Measurements from ENCODE around the gene PTGFR. TPM values are rescaled to one million over a fixed set of nuclear protein-coding genes. Genes with fewer than 3 reads are reported as not detected.

Gene PTGFR
- total RNA-seq (1 to 10 TPM in 3 of 9 donors, under 1 TPM in 6; 0.16 to 3.6 (median 0.39) TPM), polyA plus RNA-seq (under 1 TPM; 0.15 to 0.30 TPM)
- long read RNA-seq, donor 1, full-length matches to known transcripts = 1 of 1 reads
- long read RNA-seq, donor 1, partial matches to known transcripts = 0 of 1 reads
- long read RNA-seq, donor 1, other reads (novel, unspliced or antisense) = 0 of 1 reads
- long read RNA-seq, donor 2 = 0 reads
- long read RNA-seq, donor 3 = 0 reads

GRCh38 chr1:78490861-78491450 is at the start of gene PTGFR:
Gene PTGFR, plus strand, starts transcription at chr1:78490974. Its CDS starts 1,770 bp downstream, at chr1:78492744.
- WGBS, 4 donors = 0 to 2% (median 1%) methylated on average over 17 to 42 of the region's 42 CpGs
- DNase-seq = peak in 2 of 5 donors; percentile 24 to 25
- H3K27ac ChIP-seq = peak within 1 kb of the TSS in 7 of 12 donors; percentile 11 to 53 (median 36)
- peak within 1 kb of the TSS in 11 of 12 donors; percentile 19 to 64 (median 49) for H3K4me3 ChIP-seq
- H3K36me3 ChIP-seq = no peaks in the 10 kb centered on the region
- TF ChIP-seq CTCF (IDR thresholded peaks at IDR 0.05) = no peak
- no peak for TF ChIP-seq POLR2A (IDR thresholded peaks at IDR 0.05)
- H3K9me3 ChIP-seq = peaks cover 0 to 10% (median 0%) of the 10 kb centered on the region in 12 donors
- H3K4me1 ChIP-seq = peaks cover 0 to 14% (median 0%) of the 10 kb centered on the region in 12 donors
- H3K27me3 ChIP-seq = peaks cover 0 to 41% (median 16%) of the 10 kb centered on the region in 9 donors
- intact Hi-C loops (cut with DNase I) = no loop called here
- ATAC-seq = peak; percentile 20 to 77 (median 48)

GRCh38 chr1:78441921-78442320 is 48.9 kb upstream of the PTGFR start:
- H3K4me3 ChIP-seq = no peak overlapping the region
- no peaks in the 10 kb centered on the region for H3K36me3 ChIP-seq
- TF ChIP-seq POLR2A (IDR thresholded peaks at IDR 0.05) = no peak
- no peak for TF ChIP-seq CTCF (IDR thresholded peaks at IDR 0.05)
- 60 to 66% (median 63%) methylated on average over 3 of the region's 3 CpGs for WGBS, 4 donors
- H3K9me3 ChIP-seq = no peaks in the 10 kb centered on the region
- no peak overlapping the region for H3K27ac ChIP-seq
- no peak for ATAC-seq
- H3K27me3 ChIP-seq = no peaks in the 10 kb centered on the region
- no peaks in the 10 kb centered on the region for H3K4me1 ChIP-seq
- no peak for DNase-seq
- intact Hi-C loops (cut with DNase I) = no loop called here

- H3K36me3 ChIP-seq = no peaks in the 10 kb centered on the region
- H3K4me1 ChIP-seq = no peaks in the 10 kb centered on the region
- intact Hi-C loops (cut with DNase I) = no loop called here
- no peak for TF ChIP-seq POLR2A (IDR thresholded peaks at IDR 0.05)
- no peak for TF ChIP-seq CTCF (IDR thresholded peaks at IDR 0.05)
- no peaks in the 10 kb centered on the region for H3K27me3 ChIP-seq
- H3K9me3 ChIP-seq = peaks cover 0 to 8% (median 0%) of the 10 kb centered on the region in 12 donors
- H3K4me3 ChIP-seq = no peak overlapping the region
- DNase-seq (no peak), ATAC-seq (no peak)
- no peak overlapping the region for H3K27ac ChIP-seq
These were observed 43.7 kb upstream of the PTGFR start for GRCh38 chr1:78447086-78447485.

GRCh38 chr1:78464449-78464891 is 26.3 kb upstream of the PTGFR start:
- H3K9me3 ChIP-seq = peaks cover 0 to 41% (median 14%) of the 10 kb centered on the region in 12 donors
- no peak for ATAC-seq
- no peak overlapping the region for H3K4me3 ChIP-seq
- no peaks in the 10 kb centered on the region for H3K4me1 ChIP-seq
- H3K36me3 ChIP-seq = no peaks in the 10 kb centered on the region
- DNase-seq = no peak
- whole genome bisulfite sequencing, 4 donors = 64 to 78% (median 67%) methylated on average over 1 of the region's 1 CpG
- intact Hi-C loops (cut with DNase I) = no loop called here
- no peak overlapping the region for H3K27ac ChIP-seq
- H3K27me3 ChIP-seq = no peaks in the 10 kb centered on the region
- TF ChIP-seq CTCF (IDR thresholded peaks at IDR 0.05) (no peak), POLR2A (IDR thresholded peaks at IDR 0.05) (no peak)

Data from heart left ventricle (tissue), 16 donors.